GM18951 (cell line): ENCODE measurements around the gene NUP160.
"Not testable (repeated sequence)": the region's sequence is repeated elsewhere in the genome, so short reads cannot be mapped to it uniquely, and the experiment has no call there.

Source experiments
- POLR2A ChIP-seq: IDR thresholded peaks from 4 replicates; pipeline ENCODE4 v1.6.1; 2011; ENCODE audit warnings: mild to moderate bottlenecking; ENCODE audit not compliant: insufficient read length, insufficient read depth; ENCODE audit errors: extremely low read depth
- in situ Hi-C: fragments of 300-500 bp; cut with MboI; formaldehyde crosslinking; loops from one replicate; pipeline ENCODE4 v1.12.0; 2022; ENCODE audit warnings: low sequenced_read_pairs, mixed read lengths, inconsistent platforms; ENCODE audit not compliant: unreplicated experiment

NUP160 gene

GRCh38 chr11:47756208-47756607 lies 91.9 kb downstream of the NUP160 start:
- in situ Hi-C loops = no loop called here
- TF ChIP-seq POLR2A = no peak

GRCh38 chr11:47750725-47751124 lies 97.4 kb downstream of the NUP160 start:
- in situ Hi-C loops = no loop called here
- no peak for TF ChIP-seq POLR2A

- in situ Hi-C loops = not testable (repeated sequence)
These were observed 105.7 kb downstream of the NUP160 start for GRCh38 chr11:47742494-47742893.

GRCh38 chr11:47737817-47738216 lies 110.3 kb downstream of the NUP160 start:
- in situ Hi-C loops = not testable (repeated sequence)

GRCh38 chr11:47732271-47732670 lies 115.9 kb downstream of the NUP160 start:
- TF ChIP-seq POLR2A = no peak
- in situ Hi-C loops = no loop called here

- TF ChIP-seq POLR2A = no peak
- in situ Hi-C loops = no loop called here
These were observed 116.7 kb downstream of the NUP160 start for GRCh38 chr11:47731475-47731874.
